Type B pancreatic cell (in vitro differentiated cells): ENCODE data around the gene EN1. TPM values are rescaled to one million over a fixed set of nuclear protein-coding genes. Genes with fewer than 3 reads are reported as not detected.

Experiments
- DNase-seq: peaks from one replicate; pipeline ENCODE4 v3.0.0; 2021; ENCODE audit warnings: mixed read lengths; ENCODE audit not compliant: unreplicated experiment; ENCODE audit errors: extremely low spot score
- H3K27ac Mint-ChIP-seq: 2 replicates; pipeline ENCODE4 v1.8.0; 2021; ENCODE audit warnings: mild to moderate bottlenecking, mixed read lengths
- H3K27me3 Mint-ChIP-seq: 2 replicates; pipeline ENCODE4 v1.8.0; 2021; ENCODE audit warnings: mixed read lengths
- H3K36me3 Mint-ChIP-seq: 2 replicates; pipeline ENCODE4 v1.8.0; 2021; ENCODE audit warnings: mixed read lengths
- H3K4me1 Mint-ChIP-seq: one replicate; pipeline ENCODE4 v1.8.0; 2021; ENCODE audit warnings: mixed read lengths; ENCODE audit not compliant: unreplicated experiment
- H3K4me3 Mint-ChIP-seq: 2 replicates; pipeline ENCODE4 v1.8.0; 2021; ENCODE audit warnings: mild to moderate bottlenecking, mixed read lengths
- H3K9me3 Mint-ChIP-seq: 2 replicates; pipeline ENCODE4 v1.8.0; 2021; ENCODE audit warnings: mixed read lengths
- CTCF ChIP-seq: fragments of 200-600 bp; sonication (generic); conservative IDR thresholded peaks from 2 replicates; pipeline ENCODE4 v1.5.0; 2021; ENCODE audit warnings: antibody characterized with exemption, mild to moderate bottlenecking
- total RNA-seq: library from RNA; stranded (reverse); gene quantifications from 2 replicates; pipeline ENCODE4 v1.2.1, GENCODE V29; 2021; ENCODE audit warnings: low replicate concordance

EN1 gene
- total RNA-seq, 1 donor from 2014 or later: 2.7 TPM

GRCh38 chr2:118833716-118834439 is 13.6 kb downstream of the EN1 start:
- Mint-ChIP-seq H3K27ac (no peak overlapping the region), H3K4me3 (peak overlapping the region; percentile 77), H3K4me1 (peaks cover 6% of the 10 kb centered on the region), H3K27me3 (peaks cover 99% of the 10 kb centered on the region), H3K9me3 (no peaks in the 10 kb centered on the region), H3K36me3 (no peaks in the 10 kb centered on the region)
- no peak for TF ChIP-seq CTCF
- no peak for DNase-seq

- Mint-ChIP-seq H3K4me1 (peaks cover 6% of the 10 kb centered on the region), H3K36me3 (no peaks in the 10 kb centered on the region), H3K27me3 (peaks cover 97% of the 10 kb centered on the region), H3K4me3 (peak overlapping the region; percentile 51), H3K9me3 (no peaks in the 10 kb centered on the region), H3K27ac (no peak overlapping the region)
- no peak for TF ChIP-seq CTCF
- no peak for DNase-seq
These were observed 14.4 kb downstream of the EN1 start for GRCh38 chr2:118832791-118833715.

- TF ChIP-seq CTCF: no peak
- Mint-ChIP-seq H3K9me3 (no peaks in the 10 kb centered on the region), H3K36me3 (no peaks in the 10 kb centered on the region), H3K27ac (no peak overlapping the region), H3K27me3 (peaks cover 96% of the 10 kb centered on the region), H3K4me3 (no peak overlapping the region), H3K4me1 (peaks cover 6% of the 10 kb centered on the region)
- no peak for DNase-seq
These were observed 15.2 kb downstream of the EN1 start for GRCh38 chr2:118832071-118832790.

GRCh38 chr2:118830881-118831280 is 16.6 kb downstream of the EN1 start:
- TF ChIP-seq CTCF: no peak
- no peak for DNase-seq
- H3K9me3 Mint-ChIP-seq: no peaks in the 10 kb centered on the region
- no peak overlapping the region for H3K4me3 Mint-ChIP-seq
- no peaks in the 10 kb centered on the region for H3K4me1 Mint-ChIP-seq
- no peaks in the 10 kb centered on the region for H3K36me3 Mint-ChIP-seq
- H3K27ac Mint-ChIP-seq: no peak overlapping the region
- peaks cover 96% of the 10 kb centered on the region for H3K27me3 Mint-ChIP-seq

- H3K27ac Mint-ChIP-seq: no peak overlapping the region
- no peak for TF ChIP-seq CTCF
- no peaks in the 10 kb centered on the region for H3K36me3 Mint-ChIP-seq
- no peak for DNase-seq
- H3K4me1 Mint-ChIP-seq: no peaks in the 10 kb centered on the region
- no peaks in the 10 kb centered on the region for H3K9me3 Mint-ChIP-seq
- no peak overlapping the region for H3K4me3 Mint-ChIP-seq
- peaks cover 97% of the 10 kb centered on the region for H3K27me3 Mint-ChIP-seq
These were observed 17.3 kb downstream of the EN1 start for GRCh38 chr2:118830118-118830517.
